HL-60 (cell line): ENCODE measurements around the gene MYOM3.
"Not testable (repeated sequence)": the region's sequence is repeated elsewhere in the genome, so short reads cannot be mapped to it uniquely, and the experiment has no call there.

Experiments
- DNase-seq, 2 experiments: peaks; one replicate each; pipeline ENCODE4 v3.0.0-alpha.2; 2010 to 2020; ENCODE audit warnings: low read depth in 1 of 2, low spot score in 1 of 2
- H3K27ac ChIP-seq: fragments of 250-450 bp; sonication (Bioruptor Pico); replicated peaks from 2 replicates; pipeline ENCODE4 v1.5.1; 2020; ENCODE audit warnings: mild to moderate bottlenecking, moderate library complexity
- H3K27me3 ChIP-seq: fragments of 250-450 bp; sonication (Bioruptor Pico); 2 replicates; pipeline ENCODE4 v1.5.1; 2021; ENCODE audit warnings: mild to moderate bottlenecking, moderate library complexity; ENCODE audit not compliant: insufficient read depth, poor library complexity, severe bottlenecking
- H3K4me3 ChIP-seq: replicated peaks from 2 replicates; pipeline ENCODE4 v1.5.1; 2011; ENCODE audit warnings: mild to moderate bottlenecking, control low read depth, low read length; ENCODE audit not compliant: insufficient read depth
- GABPA ChIP-seq: IDR thresholded peaks from 2 replicates; pipeline ENCODE4 v1.6.1; 2012; ENCODE audit warnings: low read depth
- POLR2AphosphoS5 ChIP-seq: IDR thresholded peaks from 2 replicates; pipeline ENCODE4 v1.6.1; 2012; ENCODE audit warnings: low read depth
- SPI1 ChIP-seq: IDR thresholded peaks from 2 replicates; pipeline ENCODE4 v1.6.1; 2012; ENCODE audit warnings: low read depth, mild to moderate bottlenecking, borderline replicate concordance
- TF ChIP-seq, protein P1 (sequence below): IDR thresholded peaks from 2 replicates; pipeline ENCODE4 v1.6.1; 2012; ENCODE audit warnings: low read depth; ENCODE audit not compliant: insufficient replicate concordance
- TF ChIP-seq, protein P2 (sequence below): IDR thresholded peaks from one replicate; pipeline ENCODE4 v1.5.1; 2011; ENCODE audit warnings: low read length, control low read depth, inconsistent platforms; ENCODE audit not compliant: insufficient read depth

MYOM3 gene

DNA sequence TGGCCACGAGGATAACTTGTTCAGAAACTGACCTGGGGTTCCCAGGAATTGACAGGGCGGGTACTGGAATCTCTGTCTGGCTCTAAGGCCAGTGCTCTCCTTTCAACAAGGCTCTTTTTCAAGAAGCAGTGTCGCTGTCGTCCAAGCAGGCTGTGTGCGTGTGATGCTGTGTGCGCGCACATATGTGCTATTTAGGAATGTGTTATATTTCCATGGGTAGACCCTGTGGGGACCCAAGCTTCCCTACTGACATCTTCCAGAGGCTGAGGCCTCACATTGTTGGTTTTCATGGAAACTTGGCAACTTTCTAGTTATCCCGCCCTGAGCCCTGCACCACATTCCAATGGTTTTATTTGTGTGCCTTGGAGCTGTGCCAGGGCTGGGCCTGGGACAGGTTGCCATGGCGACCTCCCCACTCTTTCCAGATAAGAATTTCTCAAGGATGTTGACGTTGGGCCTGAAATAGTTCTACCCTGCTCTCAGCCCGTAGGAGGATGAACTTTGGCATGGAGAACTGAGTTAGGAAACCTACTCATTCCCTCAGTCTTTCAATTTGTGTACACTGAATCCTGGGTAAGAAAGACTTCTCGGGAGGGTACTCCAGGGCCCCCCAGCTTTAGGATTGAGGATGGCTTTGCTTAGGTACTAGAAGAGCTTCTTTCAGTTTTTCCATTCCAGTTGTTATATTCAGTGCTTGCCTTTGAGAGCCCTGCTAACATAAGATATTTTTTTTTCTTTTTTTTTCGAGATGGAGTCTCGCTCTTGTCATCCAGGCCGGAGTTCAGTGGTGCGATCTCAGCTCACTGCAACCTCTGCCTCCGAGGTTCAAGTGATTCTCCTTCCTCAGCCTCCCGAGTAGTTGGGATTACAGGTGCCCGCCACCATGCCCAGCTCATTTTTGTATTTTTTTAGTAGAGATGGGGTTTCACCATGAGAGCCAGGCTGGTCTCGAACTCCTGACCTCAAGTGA lies 93.0 kb downstream of the MYOM3 start:
- Histone ChIP-seq H3K4me3 (no peak overlapping the region), H3K27ac (no peak overlapping the region), H3K27me3 (no peaks in the 10 kb centered on the region)
- DNase-seq, result no peak
- no peak for TF ChIP-seq GABPA
- TF ChIP-seq, protein P1, sequence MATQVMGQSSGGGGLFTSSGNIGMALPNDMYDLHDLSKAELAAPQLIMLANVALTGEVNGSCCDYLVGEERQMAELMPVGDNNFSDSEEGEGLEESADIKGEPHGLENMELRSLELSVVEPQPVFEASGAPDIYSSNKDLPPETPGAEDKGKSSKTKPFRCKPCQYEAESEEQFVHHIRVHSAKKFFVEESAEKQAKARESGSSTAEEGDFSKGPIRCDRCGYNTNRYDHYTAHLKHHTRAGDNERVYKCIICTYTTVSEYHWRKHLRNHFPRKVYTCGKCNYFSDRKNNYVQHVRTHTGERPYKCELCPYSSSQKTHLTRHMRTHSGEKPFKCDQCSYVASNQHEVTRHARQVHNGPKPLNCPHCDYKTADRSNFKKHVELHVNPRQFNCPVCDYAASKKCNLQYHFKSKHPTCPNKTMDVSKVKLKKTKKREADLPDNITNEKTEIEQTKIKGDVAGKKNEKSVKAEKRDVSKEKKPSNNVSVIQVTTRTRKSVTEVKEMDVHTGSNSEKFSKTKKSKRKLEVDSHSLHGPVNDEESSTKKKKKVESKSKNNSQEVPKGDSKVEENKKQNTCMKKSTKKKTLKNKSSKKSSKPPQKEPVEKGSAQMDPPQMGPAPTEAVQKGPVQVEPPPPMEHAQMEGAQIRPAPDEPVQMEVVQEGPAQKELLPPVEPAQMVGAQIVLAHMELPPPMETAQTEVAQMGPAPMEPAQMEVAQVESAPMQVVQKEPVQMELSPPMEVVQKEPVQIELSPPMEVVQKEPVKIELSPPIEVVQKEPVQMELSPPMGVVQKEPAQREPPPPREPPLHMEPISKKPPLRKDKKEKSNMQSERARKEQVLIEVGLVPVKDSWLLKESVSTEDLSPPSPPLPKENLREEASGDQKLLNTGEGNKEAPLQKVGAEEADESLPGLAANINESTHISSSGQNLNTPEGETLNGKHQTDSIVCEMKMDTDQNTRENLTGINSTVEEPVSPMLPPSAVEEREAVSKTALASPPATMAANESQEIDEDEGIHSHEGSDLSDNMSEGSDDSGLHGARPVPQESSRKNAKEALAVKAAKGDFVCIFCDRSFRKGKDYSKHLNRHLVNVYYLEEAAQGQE, result no peak
- no peak for TF ChIP-seq POLR2AphosphoS5
- TF ChIP-seq, protein P2, sequence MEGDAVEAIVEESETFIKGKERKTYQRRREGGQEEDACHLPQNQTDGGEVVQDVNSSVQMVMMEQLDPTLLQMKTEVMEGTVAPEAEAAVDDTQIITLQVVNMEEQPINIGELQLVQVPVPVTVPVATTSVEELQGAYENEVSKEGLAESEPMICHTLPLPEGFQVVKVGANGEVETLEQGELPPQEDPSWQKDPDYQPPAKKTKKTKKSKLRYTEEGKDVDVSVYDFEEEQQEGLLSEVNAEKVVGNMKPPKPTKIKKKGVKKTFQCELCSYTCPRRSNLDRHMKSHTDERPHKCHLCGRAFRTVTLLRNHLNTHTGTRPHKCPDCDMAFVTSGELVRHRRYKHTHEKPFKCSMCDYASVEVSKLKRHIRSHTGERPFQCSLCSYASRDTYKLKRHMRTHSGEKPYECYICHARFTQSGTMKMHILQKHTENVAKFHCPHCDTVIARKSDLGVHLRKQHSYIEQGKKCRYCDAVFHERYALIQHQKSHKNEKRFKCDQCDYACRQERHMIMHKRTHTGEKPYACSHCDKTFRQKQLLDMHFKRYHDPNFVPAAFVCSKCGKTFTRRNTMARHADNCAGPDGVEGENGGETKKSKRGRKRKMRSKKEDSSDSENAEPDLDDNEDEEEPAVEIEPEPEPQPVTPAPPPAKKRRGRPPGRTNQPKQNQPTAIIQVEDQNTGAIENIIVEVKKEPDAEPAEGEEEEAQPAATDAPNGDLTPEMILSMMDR, result no peak
- no peak for TF ChIP-seq SPI1

DNA sequence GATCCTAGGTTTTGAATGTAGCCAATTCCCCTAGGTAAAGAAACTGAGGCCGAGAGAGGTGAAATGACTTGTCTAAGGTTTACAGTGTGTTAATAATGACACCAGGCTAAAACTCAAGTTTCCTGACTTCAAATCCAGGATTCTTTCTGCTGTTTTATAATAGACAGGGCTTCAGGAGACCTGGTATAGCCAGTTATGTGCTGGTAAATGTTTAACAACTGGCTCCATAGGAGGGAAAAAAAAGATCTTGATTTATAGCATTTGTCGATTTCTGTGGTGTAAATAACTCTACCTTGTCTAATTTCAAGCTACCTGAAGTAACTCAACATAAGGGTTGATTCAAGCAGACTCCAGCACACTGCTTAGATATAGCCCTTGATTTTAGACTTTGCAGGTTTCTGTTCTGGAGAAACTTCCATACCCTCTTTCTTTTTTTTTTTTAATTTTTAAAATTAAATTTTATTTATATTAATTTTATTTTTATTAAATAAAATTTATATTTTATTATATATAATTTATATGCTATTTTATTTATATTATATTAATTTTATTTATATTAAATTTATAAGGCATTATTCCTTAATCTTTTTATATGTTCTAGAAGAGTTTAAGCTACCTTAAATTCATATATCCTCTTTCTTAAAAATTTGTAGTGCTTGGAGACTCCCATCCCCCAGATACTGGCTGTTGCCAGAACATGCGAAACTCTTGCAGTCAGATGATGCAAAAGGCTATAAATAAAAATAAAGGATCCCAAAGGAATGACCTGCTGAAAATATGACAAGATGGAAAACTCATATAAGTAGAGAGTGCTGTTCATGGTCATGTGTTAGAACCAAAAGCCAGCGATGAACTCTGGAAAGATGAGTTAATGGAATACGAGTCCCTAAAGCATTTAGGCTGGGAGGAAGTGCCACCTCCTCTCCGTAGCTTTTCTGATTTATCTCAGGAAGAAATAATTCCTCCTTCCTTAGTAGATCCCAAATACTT lies 96.4 kb downstream of the MYOM3 start:
- TF ChIP-seq GABPA (no peak), POLR2AphosphoS5 (no peak), SPI1 (no peak)
- TF ChIP-seq, protein P1, result no peak
- TF ChIP-seq, protein P2, result no peak
- no peak overlapping the region for H3K27ac ChIP-seq

DNA sequence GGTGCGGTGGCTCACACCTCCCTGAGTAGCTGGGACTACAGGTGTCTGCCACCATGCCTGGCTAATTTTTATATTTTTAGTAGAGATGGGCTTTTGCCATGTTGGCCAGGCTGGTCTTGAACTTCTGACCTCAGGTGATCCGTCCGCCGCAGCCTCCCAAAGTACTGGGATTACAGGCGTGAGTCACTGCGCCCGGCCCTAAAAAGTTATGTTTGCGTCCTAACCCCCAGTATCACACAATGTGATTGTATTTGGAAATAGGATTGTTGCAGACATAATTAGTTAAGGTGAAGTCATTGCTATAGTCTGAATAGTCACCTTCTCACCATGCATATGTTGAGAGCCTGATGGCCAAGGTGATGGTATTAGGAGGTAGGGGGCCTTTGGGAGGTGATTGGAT lies 99.1 kb downstream of the MYOM3 start:
- DNase-seq, H3K27me3 ChIP-seq, H3K27ac ChIP-seq, H3K4me3 ChIP-seq: not testable (repeated sequence)

More for the DNA sequence above, 96.4 kb downstream of the MYOM3 start:
- no peak for DNase-seq
- no peaks in the 10 kb centered on the region for H3K27me3 ChIP-seq
- H3K4me3 ChIP-seq, result no peak overlapping the region

DNA sequence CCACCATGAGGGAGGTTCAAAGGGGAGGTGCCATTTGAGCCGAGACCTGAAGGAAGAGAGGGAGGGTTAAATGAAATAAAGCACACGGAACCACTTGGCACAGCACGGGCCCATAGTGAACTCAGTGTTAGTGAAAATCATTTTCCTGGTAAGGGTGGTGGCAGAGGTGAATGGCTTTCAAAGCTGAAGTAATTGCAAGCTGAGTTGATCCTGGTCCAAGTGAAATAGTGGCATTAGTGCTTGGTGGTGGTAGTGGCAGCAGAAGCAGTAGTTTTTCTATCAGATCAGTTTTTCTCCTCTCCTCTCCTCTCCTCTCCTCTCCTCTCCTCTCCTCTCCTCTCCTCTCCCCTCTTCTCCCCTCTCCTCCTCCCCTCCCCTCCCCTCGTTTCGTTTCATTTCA lies 101.3 kb downstream of the MYOM3 start:
- no peak for TF ChIP-seq GABPA
- no peak for TF ChIP-seq SPI1
- TF ChIP-seq, protein P2, result no peak
- TF ChIP-seq, protein P1, result no peak
- no peak for TF ChIP-seq POLR2AphosphoS5
- no peak overlapping the region for H3K4me3 ChIP-seq
- DNase-seq, result no peak
- H3K27me3 ChIP-seq, result no peaks in the 10 kb centered on the region
- no peak overlapping the region for H3K27ac ChIP-seq
